Amygdala (tissue), 56 donors: Measurements from ENCODE around the gene IMMP2L.

Experiments
- DNase-seq, 56 donors: peaks; one replicate each; lab custom pipeline; 2025; lab: John Stamatoyannopoulos, UW

IMMP2L gene

GRCh38 chr7:111137296-111138192, 424.7 kb downstream of the IMMP2L start:
- peak in 2 of 56 donors; percentile 0 to 13 for DNase-seq

GRCh38 chr7:111132833-111133232, 429.5 kb downstream of the IMMP2L start:
- DNase-seq: no peak

- no peak for DNase-seq
Measured at GRCh38 chr7:111129435-111129834, 432.9 kb downstream of the IMMP2L start.

- DNase-seq: no peak
Measured at GRCh38 chr7:111126987-111127386, 435.3 kb downstream of the IMMP2L start.

- DNase-seq: no peak
Measured at GRCh38 chr7:111115966-111116365, 446.3 kb downstream of the IMMP2L start.

GRCh38 chr7:111113263-111114017, 448.9 kb downstream of the IMMP2L start:
- DNase-seq: no peak

GRCh38 chr7:111112439-111112838, 449.9 kb downstream of the IMMP2L start:
- no peak for DNase-seq

- no peak for DNase-seq
Measured at GRCh38 chr7:111108496-111108895, 453.8 kb downstream of the IMMP2L start.

GRCh38 chr7:111108000-111108399, 454.3 kb downstream of the IMMP2L start:
- DNase-seq: no peak

GRCh38 chr7:111107579-111107978, 454.7 kb downstream of the IMMP2L start:
- no peak for DNase-seq

GRCh38 chr7:111105269-111105668, 457.0 kb downstream of the IMMP2L start:
- DNase-seq: no peak

- DNase-seq: no peak
Measured at GRCh38 chr7:111104710-111105109, 457.6 kb downstream of the IMMP2L start.

- DNase-seq: no peak
Measured at GRCh38 chr7:111103678-111104274, 458.5 kb downstream of the IMMP2L start.

GRCh38 chr7:111103136-111103535, 459.2 kb downstream of the IMMP2L start:
- DNase-seq: no peak

GRCh38 chr7:111101856-111102646, 460.2 kb downstream of the IMMP2L start:
- DNase-seq: no peak

- no peak for DNase-seq
Measured at GRCh38 chr7:111098926-111099250, 463.4 kb downstream of the IMMP2L start.

- peak in 10 of 56 donors; percentile 2 to 37 (median 11) for DNase-seq
Measured at GRCh38 chr7:111098011-111098925, 464.0 kb downstream of the IMMP2L start.

- DNase-seq: no peak
Measured at GRCh38 chr7:111096997-111097396, 465.3 kb downstream of the IMMP2L start.

- no peak for DNase-seq
Measured at GRCh38 chr7:111094419-111094818, 467.9 kb downstream of the IMMP2L start.
